GM19455 (cell line): ENCODE results near the gene PHLPP2.

ENCODE experiments used
- ATAC-seq: cut with Tn5 transposase; IDR thresholded peaks from one replicate; pipeline ENCODE4 v1.9.1; 2021; ENCODE audit not compliant: unreplicated experiment

Gene PHLPP2

GRCh38 chr16:71724320-71724751 is at the start of gene PHLPP2:
TSS of gene PHLPP2 (minus strand) at chr16:71724701. CDS start at chr16:71714795, 9,906 bp downstream.
- ATAC-seq: no peak

GRCh38 chr16:71771571-71771970 is 47.1 kb upstream of the PHLPP2 start:
- no peak for ATAC-seq

GRCh38 chr16:71769222-71769621 is 44.7 kb upstream of the PHLPP2 start:
- no peak for ATAC-seq

DNA sequence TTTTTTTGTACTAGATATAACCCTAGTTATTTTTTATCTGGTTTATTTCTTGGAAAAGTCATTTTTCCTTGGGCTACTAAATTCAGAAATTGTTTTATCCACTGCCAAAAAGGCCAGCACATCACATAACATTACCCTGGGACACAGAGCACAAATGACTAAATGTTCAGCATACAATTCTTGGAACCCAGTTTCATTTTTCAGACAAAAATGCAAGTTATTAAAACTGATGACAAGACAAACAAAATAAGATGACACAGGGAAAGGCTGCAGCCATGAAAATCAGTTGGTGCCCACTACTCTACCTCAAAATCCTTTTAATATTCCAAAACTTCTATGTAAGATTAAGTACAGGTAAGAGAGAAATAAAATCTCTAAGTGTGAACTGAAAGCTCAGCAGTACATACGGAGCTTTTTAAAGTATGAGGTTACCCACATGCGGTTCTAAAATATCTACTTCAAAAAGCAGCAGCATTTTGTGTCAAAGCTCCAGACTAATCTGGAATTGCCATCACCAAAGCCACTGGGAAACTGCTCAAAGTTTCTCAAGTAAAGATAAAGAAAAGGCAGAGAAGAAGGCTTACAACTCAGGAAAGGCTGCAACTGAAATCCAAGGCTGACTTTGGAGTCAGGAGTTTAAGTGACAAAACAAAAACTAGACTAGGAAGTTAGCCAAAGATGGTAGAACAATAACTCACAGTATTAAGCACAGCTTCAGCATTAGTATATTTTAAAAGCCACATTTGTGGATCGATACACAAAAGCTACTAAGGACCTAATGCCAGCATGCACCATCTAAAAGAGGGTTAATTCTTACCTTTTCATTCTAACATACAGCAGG is 42.8 kb upstream of the PHLPP2 start:
- no peak for ATAC-seq

DNA sequence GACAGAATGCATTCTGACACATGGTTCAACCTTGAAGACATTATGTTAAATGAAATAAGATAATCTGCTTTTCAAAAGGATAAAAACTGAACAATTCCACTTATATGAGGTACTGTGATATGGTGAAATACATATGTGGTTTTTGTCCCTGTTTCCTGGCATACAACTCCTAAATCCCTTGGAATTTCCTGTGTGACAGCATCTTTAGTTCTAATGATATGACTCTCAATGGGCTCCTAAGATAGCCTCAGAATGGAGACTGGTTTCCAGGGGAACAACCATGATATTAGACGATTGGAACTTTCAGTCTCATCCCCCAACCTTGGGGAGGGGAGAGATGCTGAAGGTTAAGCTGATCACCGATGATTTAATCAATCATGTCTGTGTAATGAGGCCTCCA is 37.7 kb upstream of the PHLPP2 start:
- no peak for ATAC-seq

- no peak for ATAC-seq
Observed at GRCh38 chr16:71761097-71761496, 36.6 kb upstream of the PHLPP2 start.

DNA sequence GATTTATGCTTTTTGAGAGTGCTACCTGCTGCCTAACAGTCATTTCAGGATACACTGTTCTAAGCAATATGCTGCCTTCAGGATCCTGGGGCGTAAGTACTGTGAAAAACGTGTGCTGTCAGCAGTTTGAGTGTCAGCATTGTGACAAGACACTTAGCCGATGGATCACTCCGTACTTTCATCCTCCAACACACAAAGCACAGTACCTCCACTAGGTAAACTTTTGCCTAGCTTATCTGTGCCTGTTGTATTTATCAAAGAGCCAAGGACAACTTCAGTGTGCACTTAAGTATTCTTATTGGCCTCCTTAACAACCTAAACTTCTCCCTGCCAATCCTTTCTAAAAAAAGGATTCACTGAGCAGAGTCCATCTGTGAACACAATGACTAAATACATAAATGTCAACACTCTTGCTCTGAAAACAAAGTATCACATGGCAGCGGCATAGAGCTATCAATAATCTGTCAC is 33.8 kb upstream of the PHLPP2 start:
- no peak for ATAC-seq

GRCh38 chr16:71754652-71755051 is 30.2 kb upstream of the PHLPP2 start:
- no peak for ATAC-seq

DNA sequence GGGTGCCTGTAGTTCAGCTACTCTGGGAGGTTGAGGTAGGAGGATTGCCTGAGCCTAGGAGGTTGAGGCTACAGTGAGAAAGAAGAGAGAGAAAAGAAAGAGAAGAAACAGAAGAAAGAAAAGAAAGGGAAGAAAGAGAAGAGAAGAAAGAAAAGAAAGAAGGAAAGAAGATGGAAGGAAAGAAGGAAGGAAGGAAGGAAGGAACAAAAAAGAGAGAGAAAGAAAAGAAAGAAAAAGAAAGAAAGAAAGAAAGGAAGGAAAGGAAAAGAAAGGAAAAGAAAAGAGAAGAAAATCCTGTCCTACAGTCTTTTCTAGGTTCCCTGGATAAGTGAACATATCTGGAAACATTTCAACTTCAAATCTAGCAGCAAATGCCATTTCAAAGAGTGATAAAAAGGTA is 29.6 kb upstream of the PHLPP2 start:
- no peak for ATAC-seq

DNA sequence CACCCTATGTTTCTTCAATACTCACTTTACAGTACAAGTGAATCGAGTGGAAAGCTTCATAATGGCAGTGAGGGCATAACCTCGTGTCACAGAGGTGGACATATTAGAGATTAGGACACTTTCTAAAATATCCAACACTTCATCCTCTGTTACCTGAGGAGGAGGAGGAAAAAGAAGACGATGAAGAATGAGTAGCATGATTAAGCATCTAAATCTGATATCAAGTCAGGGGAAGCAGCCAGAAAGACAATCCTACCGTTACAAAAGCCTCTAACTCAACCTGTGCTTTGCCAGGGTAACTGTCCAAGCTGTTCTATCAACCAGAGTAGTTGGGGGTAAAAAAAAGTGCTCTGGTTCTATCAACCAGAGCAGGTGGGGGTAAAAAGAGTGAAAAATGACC is 23.7 kb upstream of the PHLPP2 start:
- no peak for ATAC-seq

- ATAC-seq: no peak
Observed at GRCh38 chr16:71746442-71747046, 22.0 kb upstream of the PHLPP2 start.

DNA sequence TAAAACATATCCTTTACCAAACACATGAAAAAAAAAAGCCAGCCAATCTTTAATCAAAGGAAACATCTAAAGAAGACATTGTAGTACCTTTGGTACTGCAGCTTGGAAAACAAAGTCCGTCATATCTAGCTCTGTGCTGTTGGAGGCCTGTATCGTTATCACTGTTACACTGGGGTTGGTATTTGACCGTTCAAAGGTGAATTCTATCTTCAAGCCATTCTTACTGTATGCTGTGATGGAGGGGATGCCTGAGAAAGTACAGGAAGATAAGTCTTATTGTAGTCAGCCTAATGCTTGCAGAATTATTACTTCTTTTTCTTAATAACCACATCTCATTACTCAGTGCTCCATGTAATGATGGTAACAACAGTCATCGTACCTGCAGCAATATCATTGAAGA is 14.4 kb upstream of the PHLPP2 start:
- no peak for ATAC-seq

DNA sequence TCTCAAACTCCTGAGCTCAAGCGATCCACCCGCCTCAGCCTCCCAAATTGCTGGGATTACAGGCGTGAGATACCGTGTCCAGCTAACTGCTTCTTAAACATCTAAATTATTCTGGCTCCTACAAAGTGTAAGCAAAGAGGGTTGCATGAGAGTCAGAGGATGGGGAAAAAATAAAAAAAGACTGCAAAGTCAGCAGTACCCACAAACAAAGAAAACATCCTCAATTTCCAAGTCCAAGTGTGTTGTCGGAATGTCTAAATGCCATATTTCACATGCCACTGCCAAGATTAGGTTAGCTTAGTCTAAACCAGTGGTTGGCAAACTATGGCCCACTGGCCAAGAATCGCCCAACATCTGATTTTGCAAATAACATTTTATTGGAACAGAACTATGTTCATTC is 13.0 kb upstream of the PHLPP2 start:
- ATAC-seq: no peak

DNA sequence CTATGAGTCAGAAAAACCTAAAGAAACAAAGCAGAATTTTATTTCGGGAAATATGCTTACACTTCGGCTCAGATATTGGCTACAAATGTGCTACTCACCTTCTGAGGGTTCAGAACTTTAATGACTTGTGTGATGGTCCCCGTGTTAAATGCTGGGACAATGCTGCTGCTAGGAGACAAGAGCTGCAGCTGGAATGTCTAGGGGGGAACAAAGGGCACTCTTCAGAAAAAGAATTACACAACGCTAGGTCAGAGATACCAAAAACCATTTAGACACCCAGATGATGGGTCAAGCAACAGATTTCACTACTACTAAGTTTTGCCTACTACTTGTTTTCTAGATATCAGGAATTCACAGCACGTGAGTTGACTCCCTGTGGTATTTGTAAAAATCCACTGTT is 10.0 kb upstream of the PHLPP2 start:
- ATAC-seq: no peak

DNA sequence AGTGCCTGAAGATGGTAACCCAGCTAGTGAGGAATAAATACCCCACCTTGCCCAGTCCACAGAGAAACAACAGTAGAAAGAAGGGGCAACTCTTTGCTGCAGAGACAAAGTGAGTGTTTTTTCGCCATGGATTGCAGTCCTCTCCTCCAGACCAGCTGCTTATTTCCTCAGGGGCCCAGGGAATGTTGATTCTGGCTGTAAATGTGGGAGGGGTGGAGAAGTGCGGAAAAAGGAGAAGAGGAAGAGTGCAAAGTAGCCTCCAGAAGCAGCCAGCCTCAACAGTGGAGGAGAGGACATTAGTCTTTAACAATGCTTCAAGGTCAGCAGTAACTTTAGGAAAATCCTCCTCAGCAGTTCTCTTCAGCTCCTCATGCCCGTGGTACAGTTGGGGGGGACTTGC is 8.1 kb upstream of the PHLPP2 start:
- no peak for ATAC-seq

GRCh38 chr16:71727551-71728324 is 3.2 kb upstream of the PHLPP2 start:
- ATAC-seq: no peak

GRCh38 chr16:71726476-71727315 is 2.2 kb upstream of the PHLPP2 start:
- ATAC-seq: no peak

DNA sequence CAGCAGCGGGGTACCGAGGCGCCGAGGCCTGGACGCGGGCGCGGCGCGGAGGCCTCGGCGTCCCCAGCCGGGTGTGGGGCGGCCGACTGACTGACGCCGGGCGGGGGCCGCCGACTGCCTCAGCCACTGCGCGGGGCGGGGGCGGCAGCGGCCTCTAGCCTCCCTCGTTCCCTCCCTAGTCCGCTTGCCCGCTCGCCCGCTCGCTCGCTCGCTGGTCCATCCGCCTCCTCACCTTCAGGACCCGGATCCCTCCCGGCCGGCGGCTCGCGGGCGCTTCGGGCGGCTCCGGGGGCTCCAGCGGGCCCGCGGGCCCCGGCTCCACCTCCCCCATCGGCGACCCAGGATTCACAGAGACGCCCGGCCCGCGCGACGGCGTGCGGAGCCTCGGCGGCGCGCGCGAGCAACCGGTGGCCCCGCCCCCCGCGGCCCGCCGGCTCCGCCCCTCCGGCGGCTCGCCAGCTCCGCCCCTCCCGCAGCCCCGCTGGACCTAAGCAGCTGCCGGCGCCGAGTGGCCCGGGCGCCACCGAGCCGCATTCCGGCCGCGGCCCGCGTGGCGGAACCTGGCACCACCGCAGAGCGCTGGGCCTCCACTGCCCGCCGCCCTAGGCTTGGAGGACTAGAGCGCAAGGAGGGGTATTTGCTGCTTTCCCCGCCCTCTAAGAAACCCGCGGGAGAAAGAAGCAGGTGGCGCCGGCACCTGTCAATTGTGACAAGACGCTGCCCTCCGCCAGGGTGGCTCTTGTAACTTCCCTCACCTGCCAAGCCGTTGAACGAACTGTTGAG is 773 bp downstream of the PHLPP2 start:
- ATAC-seq: peak; percentile 75

DNA sequence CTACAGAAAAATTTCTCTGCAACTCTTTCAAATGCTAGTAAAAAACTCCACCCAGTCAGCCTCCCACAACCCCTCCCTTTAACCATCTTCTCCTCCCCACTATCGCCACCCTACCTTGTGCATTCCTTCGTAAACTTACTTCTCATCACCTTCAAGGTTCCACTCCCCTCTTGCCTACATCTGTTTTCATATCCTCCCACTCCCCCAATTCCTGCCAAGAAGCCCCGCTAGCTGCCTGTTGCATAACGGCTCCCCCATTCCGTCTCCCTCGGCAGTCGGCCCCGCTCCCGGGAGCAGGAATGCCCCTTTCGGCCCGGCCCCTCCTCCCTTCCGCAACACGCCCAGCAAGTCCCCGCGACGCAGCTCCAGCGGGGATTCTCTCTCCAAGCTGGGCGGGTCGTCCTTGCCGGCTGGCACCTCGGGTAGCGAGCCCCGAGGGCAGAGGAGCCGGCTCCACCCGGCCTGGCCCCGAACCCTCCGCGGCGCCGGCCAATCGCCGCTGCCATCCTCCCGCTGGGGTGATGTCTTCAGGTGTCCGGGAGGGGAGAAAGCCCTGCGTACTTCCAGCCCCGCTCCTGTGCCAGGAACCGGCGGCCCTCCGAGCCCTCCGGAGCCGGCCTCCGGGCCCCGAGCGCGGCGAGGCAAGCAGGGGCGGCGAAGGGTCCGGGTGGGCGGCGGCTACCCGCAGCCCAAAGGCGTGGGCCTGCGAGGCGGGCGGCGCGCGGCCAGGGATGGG is 1.5 kb downstream of the PHLPP2 start:
- peak; percentile 39 for ATAC-seq
